ENCODE measurements around the gene STX18.

DNA sequence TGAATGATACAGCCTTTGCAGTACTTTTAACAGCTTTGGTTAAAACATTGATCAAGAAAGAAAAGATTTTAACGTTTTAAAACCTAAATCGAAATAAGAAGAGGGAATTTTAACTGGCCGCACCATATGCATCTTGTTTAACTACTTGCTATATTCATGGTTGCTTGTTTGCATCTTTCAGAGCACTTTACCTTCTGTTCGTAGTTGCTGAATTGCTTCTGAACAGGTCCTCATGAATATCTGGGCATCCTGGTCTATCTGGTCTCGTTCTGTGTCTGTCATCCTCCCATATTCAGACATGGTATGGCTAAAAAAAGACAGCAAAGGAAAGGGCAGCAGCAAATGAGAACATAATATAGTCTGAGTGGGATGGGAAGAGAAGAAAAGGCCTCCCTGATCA, 82.7 kb downstream of the STX18 start:
- TF ChIP-seq, protein P1, sequence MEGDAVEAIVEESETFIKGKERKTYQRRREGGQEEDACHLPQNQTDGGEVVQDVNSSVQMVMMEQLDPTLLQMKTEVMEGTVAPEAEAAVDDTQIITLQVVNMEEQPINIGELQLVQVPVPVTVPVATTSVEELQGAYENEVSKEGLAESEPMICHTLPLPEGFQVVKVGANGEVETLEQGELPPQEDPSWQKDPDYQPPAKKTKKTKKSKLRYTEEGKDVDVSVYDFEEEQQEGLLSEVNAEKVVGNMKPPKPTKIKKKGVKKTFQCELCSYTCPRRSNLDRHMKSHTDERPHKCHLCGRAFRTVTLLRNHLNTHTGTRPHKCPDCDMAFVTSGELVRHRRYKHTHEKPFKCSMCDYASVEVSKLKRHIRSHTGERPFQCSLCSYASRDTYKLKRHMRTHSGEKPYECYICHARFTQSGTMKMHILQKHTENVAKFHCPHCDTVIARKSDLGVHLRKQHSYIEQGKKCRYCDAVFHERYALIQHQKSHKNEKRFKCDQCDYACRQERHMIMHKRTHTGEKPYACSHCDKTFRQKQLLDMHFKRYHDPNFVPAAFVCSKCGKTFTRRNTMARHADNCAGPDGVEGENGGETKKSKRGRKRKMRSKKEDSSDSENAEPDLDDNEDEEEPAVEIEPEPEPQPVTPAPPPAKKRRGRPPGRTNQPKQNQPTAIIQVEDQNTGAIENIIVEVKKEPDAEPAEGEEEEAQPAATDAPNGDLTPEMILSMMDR (conservative IDR thresholded peaks at IDR 0.05 in 1 of 2, IDR thresholded peaks at IDR 0.05 in 1 of 2; ENCODE audit: low read depth in 1 of 2, low read length in 2 of 2) = no peak
- TF ChIP-seq EZH2 (IDR thresholded peaks at IDR 0.05; ENCODE audit: low read length, missing control alignments) = no peak
